Liver (tissue), 3 donors: Measurements from ENCODE around the gene ZBTB2.

Experiments
- CTCF ChIP-seq: fragments of 150-350 bp; IDR thresholded peaks from 2 replicates; pipeline ENCODE4 v1.5.1; 2017; ENCODE audit warnings: improper control_type of control experiment, low read depth, low read length; ENCODE audit not compliant: missing input control
- EGR1 ChIP-seq, 2 donors: IDR thresholded peaks; 2 replicates each; pipeline ENCODE4 v1.6.1; 2016 to 2018; ENCODE audit warnings: antibody characterized with exemption in 2 of 2, low read depth in 2 of 2
- FOXA1 ChIP-seq: IDR thresholded peaks from 2 replicates; pipeline ENCODE4 v1.6.1; 2016; ENCODE audit warnings: antibody characterized with exemption
- RAD21 ChIP-seq, 2 donors: IDR thresholded peaks; 2 replicates each; pipeline ENCODE4 v1.6.1; 2016; ENCODE audit warnings: antibody characterized with exemption in 2 of 2, mild to moderate bottlenecking in 2 of 2
- RXRA ChIP-seq, 2 donors: IDR thresholded peaks; 2 replicates each; pipeline ENCODE4 v1.6.1; 2017 to 2018; ENCODE audit warnings: antibody characterized with exemption in 2 of 2, mild to moderate bottlenecking in 1 of 2
- SP1 ChIP-seq: IDR thresholded peaks from 2 replicates; pipeline ENCODE4 v1.6.1; 2018; ENCODE audit warnings: antibody characterized with exemption, mild to moderate bottlenecking
- TAF1 ChIP-seq: conservative IDR thresholded peaks from 2 replicates; pipeline ENCODE4 v1.6.1; 2016; ENCODE audit warnings: antibody characterized with exemption, mild to moderate bottlenecking
- YY1 ChIP-seq: IDR thresholded peaks from 2 replicates; pipeline ENCODE4 v1.6.1; 2016; ENCODE audit warnings: antibody characterized with exemption, mild to moderate bottlenecking
- ZBTB33 ChIP-seq: IDR thresholded peaks from 2 replicates; pipeline ENCODE4 v1.6.1; 2016; ENCODE audit warnings: antibody characterized with exemption
- TF ChIP-seq, protein P1 (sequence below): IDR thresholded peaks from 2 replicates; pipeline ENCODE4 v1.6.1; 2016; ENCODE audit warnings: antibody characterized with exemption, mild to moderate bottlenecking
- TF ChIP-seq, protein P2 (sequence below): IDR thresholded peaks from 2 replicates; pipeline ENCODE4 v1.6.1; 2016; ENCODE audit warnings: antibody characterized with exemption
- TF ChIP-seq, protein P3 (sequence below): IDR thresholded peaks from 2 replicates; pipeline ENCODE4 v1.6.1; 2016; ENCODE audit warnings: antibody characterized with exemption
- donor health status: healthy.
- donor health status: healthy.

DNA sequence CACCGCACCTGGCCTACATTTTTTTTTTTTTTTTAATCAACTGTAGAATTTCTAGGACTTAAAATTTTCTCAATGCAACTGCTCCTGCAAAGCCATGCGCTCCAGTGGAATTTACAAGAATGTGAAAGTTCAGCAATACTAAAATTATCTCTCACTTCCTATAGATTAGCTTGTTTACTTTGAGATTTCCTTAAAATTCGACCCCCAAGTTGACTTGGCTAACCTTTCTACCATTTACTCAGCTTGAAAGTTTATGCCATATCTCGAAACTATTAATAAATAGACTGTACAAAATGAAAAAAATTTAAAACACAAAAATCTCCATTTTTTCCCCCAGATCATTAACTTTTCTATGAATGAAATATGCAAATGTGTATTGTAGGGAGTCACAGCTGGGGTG lies 64.3 kb downstream of the ZBTB2 start:
- TF ChIP-seq CTCF: no peak
- TF ChIP-seq, protein P1, sequence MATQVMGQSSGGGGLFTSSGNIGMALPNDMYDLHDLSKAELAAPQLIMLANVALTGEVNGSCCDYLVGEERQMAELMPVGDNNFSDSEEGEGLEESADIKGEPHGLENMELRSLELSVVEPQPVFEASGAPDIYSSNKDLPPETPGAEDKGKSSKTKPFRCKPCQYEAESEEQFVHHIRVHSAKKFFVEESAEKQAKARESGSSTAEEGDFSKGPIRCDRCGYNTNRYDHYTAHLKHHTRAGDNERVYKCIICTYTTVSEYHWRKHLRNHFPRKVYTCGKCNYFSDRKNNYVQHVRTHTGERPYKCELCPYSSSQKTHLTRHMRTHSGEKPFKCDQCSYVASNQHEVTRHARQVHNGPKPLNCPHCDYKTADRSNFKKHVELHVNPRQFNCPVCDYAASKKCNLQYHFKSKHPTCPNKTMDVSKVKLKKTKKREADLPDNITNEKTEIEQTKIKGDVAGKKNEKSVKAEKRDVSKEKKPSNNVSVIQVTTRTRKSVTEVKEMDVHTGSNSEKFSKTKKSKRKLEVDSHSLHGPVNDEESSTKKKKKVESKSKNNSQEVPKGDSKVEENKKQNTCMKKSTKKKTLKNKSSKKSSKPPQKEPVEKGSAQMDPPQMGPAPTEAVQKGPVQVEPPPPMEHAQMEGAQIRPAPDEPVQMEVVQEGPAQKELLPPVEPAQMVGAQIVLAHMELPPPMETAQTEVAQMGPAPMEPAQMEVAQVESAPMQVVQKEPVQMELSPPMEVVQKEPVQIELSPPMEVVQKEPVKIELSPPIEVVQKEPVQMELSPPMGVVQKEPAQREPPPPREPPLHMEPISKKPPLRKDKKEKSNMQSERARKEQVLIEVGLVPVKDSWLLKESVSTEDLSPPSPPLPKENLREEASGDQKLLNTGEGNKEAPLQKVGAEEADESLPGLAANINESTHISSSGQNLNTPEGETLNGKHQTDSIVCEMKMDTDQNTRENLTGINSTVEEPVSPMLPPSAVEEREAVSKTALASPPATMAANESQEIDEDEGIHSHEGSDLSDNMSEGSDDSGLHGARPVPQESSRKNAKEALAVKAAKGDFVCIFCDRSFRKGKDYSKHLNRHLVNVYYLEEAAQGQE: no peak
- TF ChIP-seq, protein P2, sequence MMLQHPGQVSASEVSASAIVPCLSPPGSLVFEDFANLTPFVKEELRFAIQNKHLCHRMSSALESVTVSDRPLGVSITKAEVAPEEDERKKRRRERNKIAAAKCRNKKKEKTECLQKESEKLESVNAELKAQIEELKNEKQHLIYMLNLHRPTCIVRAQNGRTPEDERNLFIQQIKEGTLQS: no peak
- no peak for TF ChIP-seq RAD21 (IDR thresholded peaks at IDR 0.05)
- TF ChIP-seq, protein P3, sequence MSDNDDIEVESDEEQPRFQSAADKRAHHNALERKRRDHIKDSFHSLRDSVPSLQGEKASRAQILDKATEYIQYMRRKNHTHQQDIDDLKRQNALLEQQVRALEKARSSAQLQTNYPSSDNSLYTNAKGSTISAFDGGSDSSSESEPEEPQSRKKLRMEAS: no peak
- no peak for TF ChIP-seq EGR1 (IDR thresholded peaks at IDR 0.05; ENCODE audit: low read depth in 2 of 2)
- TF ChIP-seq YY1: no peak
- no peak for TF ChIP-seq FOXA1
- TF ChIP-seq SP1: no peak
- no peak for TF ChIP-seq TAF1
- no peak for TF ChIP-seq ZBTB33
- TF ChIP-seq RXRA (IDR thresholded peaks at IDR 0.05): no peak
